ENCODE data around the gene PHLDA3.
A peak's percentile ranks its signal among the peaks of the same experiment; 100 is the strongest.
"Not testable (repeated sequence)": the region's sequence is repeated elsewhere in the genome, so short reads cannot be mapped to it uniquely, and the experiment has no call there.

PHLDA3 gene

DNA sequence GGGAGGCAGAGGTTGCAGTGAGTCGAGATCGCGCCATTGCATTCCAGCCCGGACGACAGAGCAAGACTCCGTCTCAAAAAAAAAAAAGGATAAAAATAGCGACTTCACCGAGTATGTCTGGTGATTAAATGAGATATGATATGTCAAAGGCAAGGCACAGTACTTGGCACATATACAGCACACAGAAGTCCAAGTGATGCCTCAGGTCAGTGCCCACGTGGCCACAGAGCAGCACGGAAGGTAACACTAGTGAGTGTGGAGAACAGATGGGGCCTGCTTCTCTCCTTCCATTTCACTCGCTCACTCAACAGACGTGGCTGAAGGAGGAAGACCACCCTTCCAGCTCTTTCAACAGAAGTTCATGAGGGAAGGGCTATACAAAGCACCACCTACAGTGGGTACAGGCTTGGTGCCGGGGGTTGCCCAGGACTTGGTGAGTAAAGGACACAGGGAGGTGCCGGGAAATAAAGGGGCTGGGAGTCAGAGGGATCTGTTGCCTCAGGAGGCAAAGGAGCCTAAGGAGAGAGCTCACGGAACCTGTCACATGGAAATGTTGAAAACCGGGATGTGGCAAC is 29.0 kb upstream of the PHLDA3 start:
- peaks cover 10 to 31% of the 10 kb centered on the region in 2 donors for H3K36me3 ChIP-seq (ENCODE audit: control insufficient read depth in 1 of 2, insufficient read depth in 2 of 2, low read length in 2 of 2)
- no peak overlapping the region for H3K4me3 ChIP-seq (ENCODE audit: low read depth in 1 of 2, low read length in 2 of 2)
- no peaks in the 10 kb centered on the region for H3K9me3 ChIP-seq (ENCODE audit: control insufficient read depth in 1 of 2, low read length in 2 of 2)
- peaks cover 48 to 52% of the 10 kb centered on the region in 2 donors for H3K4me1 ChIP-seq (ENCODE audit: control insufficient read depth in 1 of 2, insufficient read depth in 2 of 2, low read length in 2 of 2)
- H3K27ac ChIP-seq (ENCODE audit: low read depth, low read length) = no peak overlapping the region
- H3K9ac ChIP-seq (ENCODE audit: low read depth in 1 of 2, low read length in 2 of 2) = no peak overlapping the region
- H3K27me3 ChIP-seq (ENCODE audit: control insufficient read depth in 1 of 2, insufficient read depth in 2 of 2, low read length in 2 of 2) = no peaks in the 10 kb centered on the region

DNA sequence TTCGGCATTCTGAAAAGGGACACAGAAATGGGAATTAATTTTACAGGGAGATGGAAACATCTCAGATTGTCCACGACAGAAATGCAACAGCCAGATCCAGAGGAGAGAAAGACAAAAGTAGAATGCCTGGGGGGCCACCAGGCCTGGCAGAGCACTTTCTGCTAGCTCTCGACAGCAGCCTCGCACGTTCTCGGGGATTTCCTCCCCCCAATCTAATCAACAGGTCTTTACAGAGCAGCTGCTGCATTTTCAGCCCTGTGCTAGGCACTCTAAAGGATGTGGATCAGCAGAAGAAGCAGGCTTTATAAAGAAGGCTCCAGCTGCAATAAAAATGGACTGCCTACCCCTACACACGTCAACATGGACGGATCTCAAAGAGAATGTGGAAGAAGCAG is 27.3 kb upstream of the PHLDA3 start:
- Histone ChIP-seq H3K27me3 (ENCODE audit: control insufficient read depth in 1 of 2, insufficient read depth in 2 of 2, low read length in 2 of 2) (no peaks in the 10 kb centered on the region), H3K9ac (ENCODE audit: low read depth in 1 of 2, low read length in 2 of 2) (peak overlapping the region in 1 of 2 donors; percentile 2), H3K36me3 (ENCODE audit: control insufficient read depth in 1 of 2, insufficient read depth in 2 of 2, low read length in 2 of 2) (peaks cover 10 to 37% of the 10 kb centered on the region in 2 donors), H3K9me3 (ENCODE audit: control insufficient read depth in 1 of 2, low read length in 2 of 2) (no peaks in the 10 kb centered on the region), H3K4me3 (ENCODE audit: low read depth in 1 of 2, low read length in 2 of 2) (no peak overlapping the region), H3K4me1 (ENCODE audit: control insufficient read depth in 1 of 2, insufficient read depth in 2 of 2, low read length in 2 of 2) (peaks cover 37 to 39% of the 10 kb centered on the region in 2 donors), H3K27ac (ENCODE audit: low read depth, low read length) (peak overlapping the region; percentile 71)

DNA sequence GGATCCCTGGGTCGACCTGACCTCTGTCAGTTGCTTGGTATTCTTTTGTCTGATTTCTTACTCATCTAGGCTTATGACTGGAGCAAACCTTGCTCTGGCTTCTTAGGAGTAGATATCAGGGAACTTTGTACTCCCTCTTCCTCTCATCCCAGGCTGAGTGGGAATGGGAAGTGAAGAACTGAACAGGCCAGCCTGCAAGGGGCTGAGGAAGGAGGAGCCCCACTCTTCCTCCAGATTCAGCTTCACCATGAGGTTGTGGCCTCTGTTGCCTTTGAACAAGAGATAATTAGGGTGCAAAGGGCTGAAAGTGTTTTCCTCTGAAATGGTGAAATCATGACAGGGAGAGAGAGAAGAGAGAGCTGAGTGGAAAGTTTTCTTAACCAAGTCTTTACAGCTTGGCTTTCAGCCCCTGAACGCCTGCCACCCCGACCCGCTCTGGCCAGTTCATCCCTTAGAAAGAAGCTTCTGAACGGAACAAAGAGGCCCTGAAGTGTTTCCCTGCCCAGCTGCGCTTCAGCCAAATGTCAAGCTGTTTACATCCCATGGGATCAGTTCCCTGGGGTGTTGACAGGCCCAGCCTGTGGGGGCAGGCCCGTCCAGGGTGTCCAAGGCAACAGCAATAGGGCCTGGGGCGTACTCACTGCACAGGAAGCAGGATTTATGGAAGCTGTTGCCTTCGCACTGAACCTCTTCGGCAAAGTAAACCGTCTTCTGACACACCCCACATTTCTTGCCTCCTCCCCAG is 26.7 kb upstream of the PHLDA3 start:
- Histone ChIP-seq H3K9me3 (ENCODE audit: control insufficient read depth in 1 of 2, low read length in 2 of 2) (no peaks in the 10 kb centered on the region), H3K27me3 (ENCODE audit: control insufficient read depth in 1 of 2, insufficient read depth in 2 of 2, low read length in 2 of 2) (no peaks in the 10 kb centered on the region), H3K36me3 (ENCODE audit: control insufficient read depth in 1 of 2, insufficient read depth in 2 of 2, low read length in 2 of 2) (peaks cover 10 to 37% of the 10 kb centered on the region in 2 donors), H3K27ac (ENCODE audit: low read depth, low read length) (peak overlapping the region; percentile 71), H3K4me3 (ENCODE audit: low read depth in 1 of 2, low read length in 2 of 2) (no peak overlapping the region), H3K9ac (ENCODE audit: low read depth in 1 of 2, low read length in 2 of 2) (peak overlapping the region in 1 of 2 donors; percentile 30), H3K4me1 (ENCODE audit: control insufficient read depth in 1 of 2, insufficient read depth in 2 of 2, low read length in 2 of 2) (peaks cover 31 to 35% of the 10 kb centered on the region in 2 donors)

DNA sequence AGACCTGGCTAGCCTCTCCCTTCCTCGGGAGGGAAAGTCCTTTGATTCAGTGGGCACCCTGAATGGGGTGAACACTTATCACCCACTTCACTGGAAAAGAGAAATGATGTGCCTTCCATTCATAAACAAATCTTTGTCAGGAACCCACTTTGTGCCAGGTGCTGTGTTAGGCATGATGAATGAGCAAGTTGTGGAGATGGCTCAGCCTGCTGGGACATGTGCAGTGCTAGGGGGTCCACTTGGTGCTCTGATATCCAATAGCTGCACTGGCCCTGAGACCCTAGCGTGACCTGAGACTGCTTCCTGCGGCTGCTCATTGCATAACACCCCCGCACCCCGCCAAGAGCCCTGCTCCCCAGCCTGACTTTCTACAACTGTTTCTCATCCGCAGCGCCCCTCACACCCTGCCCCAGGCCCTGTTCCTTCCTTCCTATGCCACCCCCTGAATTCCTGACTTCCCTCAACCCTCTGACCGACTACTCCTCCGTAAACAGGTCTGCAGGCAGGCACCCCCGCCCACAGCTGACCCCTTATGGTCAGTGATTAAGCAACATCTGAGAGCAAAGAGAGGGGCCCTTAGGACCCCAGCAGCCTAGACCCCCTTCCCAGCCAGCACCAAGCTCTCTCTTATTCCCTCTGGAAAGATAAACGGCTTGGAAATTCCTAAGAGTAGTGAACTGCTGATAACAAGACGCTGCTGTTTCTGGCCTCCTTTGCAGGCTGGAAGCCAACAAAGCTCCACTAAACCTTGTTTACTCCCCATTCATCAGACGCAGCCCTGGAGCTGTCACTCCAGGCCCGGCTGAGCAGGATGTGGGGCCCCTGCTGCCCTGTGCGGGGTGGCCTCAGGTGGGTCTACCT is 25.0 kb upstream of the PHLDA3 start:
- peaks cover 24 to 41% of the 10 kb centered on the region in 2 donors for H3K36me3 ChIP-seq (ENCODE audit: control insufficient read depth in 1 of 2, insufficient read depth in 2 of 2, low read length in 2 of 2)
- peaks cover 27 to 42% of the 10 kb centered on the region in 2 donors for H3K4me1 ChIP-seq (ENCODE audit: control insufficient read depth in 1 of 2, insufficient read depth in 2 of 2, low read length in 2 of 2)
- H3K9me3 ChIP-seq (ENCODE audit: control insufficient read depth in 1 of 2, low read length in 2 of 2) = no peaks in the 10 kb centered on the region
- no peaks in the 10 kb centered on the region for H3K27me3 ChIP-seq (ENCODE audit: control insufficient read depth in 1 of 2, insufficient read depth in 2 of 2, low read length in 2 of 2)
- H3K27ac ChIP-seq (ENCODE audit: low read depth, low read length) = peak overlapping the region; percentile 22
- H3K9ac ChIP-seq (ENCODE audit: low read depth in 1 of 2, low read length in 2 of 2) = no peak overlapping the region
- no peak overlapping the region for H3K4me3 ChIP-seq (ENCODE audit: low read depth in 1 of 2, low read length in 2 of 2)

DNA sequence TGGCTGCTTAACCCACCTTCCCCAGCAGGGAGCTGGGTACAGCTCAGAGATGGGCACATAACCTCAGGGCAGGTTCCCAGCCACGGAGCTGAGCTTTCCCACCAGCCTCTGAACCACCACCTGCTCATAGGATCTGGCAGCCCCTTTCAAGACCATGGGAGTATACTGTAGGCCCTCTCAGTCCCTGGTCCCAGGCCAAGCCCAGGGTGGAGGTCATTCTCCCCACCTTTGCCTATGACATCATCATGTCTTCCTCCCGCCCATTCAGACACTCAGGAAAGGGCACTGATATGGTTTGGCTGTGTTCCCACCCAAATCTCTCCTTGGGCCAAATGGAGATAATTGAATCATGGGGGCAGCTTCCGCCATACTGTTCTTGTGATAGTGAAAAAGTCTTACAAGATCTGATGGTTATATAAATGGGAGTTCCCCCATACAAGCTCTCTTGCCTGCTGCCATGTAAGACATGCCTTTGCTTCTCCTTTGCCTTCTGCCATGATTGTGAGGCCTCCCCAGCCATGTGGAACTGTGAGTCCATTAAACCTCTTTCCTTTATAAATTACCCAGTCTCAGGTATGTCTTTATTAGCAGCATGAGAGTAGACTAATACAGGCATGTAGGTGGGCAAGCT is 24.2 kb upstream of the PHLDA3 start:
- not testable (repeated sequence) for H3K27ac ChIP-seq (ENCODE audit: low read depth, low read length); H3K9me3 ChIP-seq (ENCODE audit: control insufficient read depth in 1 of 2, low read length in 2 of 2); H3K4me3 ChIP-seq (ENCODE audit: low read depth in 1 of 2, low read length in 2 of 2); H3K9ac ChIP-seq (ENCODE audit: low read depth in 1 of 2, low read length in 2 of 2); H3K27me3 ChIP-seq (ENCODE audit: control insufficient read depth in 1 of 2, insufficient read depth in 2 of 2, low read length in 2 of 2)
- H3K4me1 ChIP-seq (ENCODE audit: control insufficient read depth in 1 of 2, insufficient read depth in 2 of 2, low read length in 2 of 2) = peaks cover 27 to 47% of the 10 kb centered on the region in 2 donors
- H3K36me3 ChIP-seq (ENCODE audit: control insufficient read depth in 1 of 2, insufficient read depth in 2 of 2, low read length in 2 of 2) = peaks cover 32 to 40% of the 10 kb centered on the region in 2 donors

DNA sequence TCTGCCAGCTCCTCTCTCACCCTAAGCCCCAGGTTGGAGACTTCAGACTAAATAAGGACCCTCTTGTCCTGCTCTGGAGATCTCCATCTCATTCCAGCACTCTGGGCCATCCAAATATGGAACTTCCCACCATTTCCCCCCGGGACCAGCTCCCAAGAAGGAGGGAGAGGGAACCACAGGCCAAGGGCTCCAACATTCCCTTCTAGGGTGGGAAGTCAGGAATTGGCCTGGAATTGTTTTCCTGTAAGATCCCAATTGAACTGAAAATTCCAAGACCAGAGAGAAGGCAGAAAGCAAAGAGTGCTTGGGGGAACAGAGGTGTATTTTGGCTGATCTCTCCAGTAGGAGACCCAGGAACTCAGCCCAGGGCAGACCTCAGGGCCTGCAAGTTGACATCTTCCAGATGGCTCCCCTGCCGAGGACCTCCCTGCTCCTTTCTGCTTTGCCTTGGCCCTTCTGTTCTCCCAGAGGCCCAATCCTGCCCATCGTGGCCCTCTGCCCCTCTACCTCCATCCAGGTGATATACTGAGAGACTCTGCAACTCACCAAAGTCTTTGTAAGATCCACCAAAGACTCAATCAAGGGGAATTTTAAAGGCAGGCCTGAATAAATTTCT is 23.0 kb upstream of the PHLDA3 start:
- Histone ChIP-seq H3K4me1 (ENCODE audit: control insufficient read depth in 1 of 2, insufficient read depth in 2 of 2, low read length in 2 of 2) (peaks cover 24 to 47% of the 10 kb centered on the region in 2 donors), H3K9ac (ENCODE audit: low read depth in 1 of 2, low read length in 2 of 2) (no peak overlapping the region)

DNA sequence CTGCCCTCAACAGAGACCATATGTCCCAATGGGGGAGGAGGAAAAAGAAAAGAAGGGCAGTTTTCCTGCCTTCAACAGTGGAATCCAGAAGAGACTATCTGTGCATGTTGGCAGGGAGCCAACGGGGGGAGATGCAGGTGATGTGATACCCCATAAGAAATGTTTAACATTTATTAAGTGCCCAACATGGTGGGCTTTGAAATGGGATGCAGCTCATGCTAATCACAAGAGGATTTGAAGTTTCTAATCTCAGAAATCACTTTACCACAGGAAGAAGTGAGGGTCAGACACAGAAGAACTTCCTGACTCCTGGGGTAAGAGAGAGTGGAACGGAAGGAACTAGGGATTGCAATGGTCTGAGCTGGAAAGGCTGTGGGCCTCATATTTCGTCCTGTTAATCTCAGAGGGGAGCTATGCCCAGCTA is 21.7 kb upstream of the PHLDA3 start:
- H3K27ac ChIP-seq (ENCODE audit: low read depth, low read length) = no peak overlapping the region
- no peak overlapping the region for H3K9ac ChIP-seq (ENCODE audit: low read depth in 1 of 2, low read length in 2 of 2)
- no peaks in the 10 kb centered on the region for H3K27me3 ChIP-seq (ENCODE audit: control insufficient read depth in 1 of 2, insufficient read depth in 2 of 2, low read length in 2 of 2)
- no peaks in the 10 kb centered on the region for H3K9me3 ChIP-seq (ENCODE audit: control insufficient read depth in 1 of 2, low read length in 2 of 2)
- no peak overlapping the region for H3K4me3 ChIP-seq (ENCODE audit: low read depth in 1 of 2, low read length in 2 of 2)
- H3K4me1 ChIP-seq (ENCODE audit: control insufficient read depth in 1 of 2, insufficient read depth in 2 of 2, low read length in 2 of 2) = peaks cover 14 to 41% of the 10 kb centered on the region in 2 donors
- peaks cover 50 to 60% of the 10 kb centered on the region in 2 donors for H3K36me3 ChIP-seq (ENCODE audit: control insufficient read depth in 1 of 2, insufficient read depth in 2 of 2, low read length in 2 of 2)

More for the DNA sequence above, 23.0 kb upstream of the PHLDA3 start:
- Histone ChIP-seq H3K27ac (ENCODE audit: low read depth, low read length) (no peak overlapping the region), H3K4me3 (ENCODE audit: low read depth in 1 of 2, low read length in 2 of 2) (no peak overlapping the region), H3K27me3 (ENCODE audit: control insufficient read depth in 1 of 2, insufficient read depth in 2 of 2, low read length in 2 of 2) (no peaks in the 10 kb centered on the region), H3K9me3 (ENCODE audit: control insufficient read depth in 1 of 2, low read length in 2 of 2) (no peaks in the 10 kb centered on the region), H3K36me3 (ENCODE audit: control insufficient read depth in 1 of 2, insufficient read depth in 2 of 2, low read length in 2 of 2) (peaks cover 44 to 48% of the 10 kb centered on the region in 2 donors)

DNA sequence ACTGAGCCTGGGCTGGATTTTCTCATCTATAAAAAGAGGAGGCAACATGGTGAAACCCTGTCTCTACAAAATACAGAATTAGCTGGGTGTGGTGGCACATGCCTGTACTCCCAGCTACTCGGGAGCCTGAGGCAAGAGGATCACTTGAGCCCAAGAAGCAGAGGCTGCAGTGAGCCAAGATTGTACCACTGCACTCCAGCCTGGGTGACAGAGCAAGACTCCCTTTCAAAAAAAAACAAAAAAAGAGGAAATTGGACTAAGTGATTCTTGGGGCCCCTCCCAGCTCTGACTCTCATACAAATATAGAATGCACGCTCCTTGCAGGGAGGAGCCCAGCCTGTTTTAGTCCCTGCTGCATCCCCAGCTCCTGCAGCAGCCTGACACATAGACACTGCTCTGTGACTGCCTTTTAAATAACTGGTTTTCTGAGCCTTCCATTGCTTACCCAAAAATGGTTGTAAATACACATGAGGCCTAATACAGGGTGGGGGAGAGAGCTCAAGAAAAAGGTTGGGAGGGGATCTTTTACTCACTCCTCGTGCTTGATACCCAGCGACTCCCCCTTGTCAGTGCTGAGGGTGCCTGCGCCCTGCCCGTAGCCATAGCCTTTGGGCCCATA is 20.8 kb upstream of the PHLDA3 start:
- Histone ChIP-seq H3K36me3 (ENCODE audit: control insufficient read depth in 1 of 2, insufficient read depth in 2 of 2, low read length in 2 of 2) (peaks cover 59 to 60% of the 10 kb centered on the region in 2 donors), H3K9me3 (ENCODE audit: control insufficient read depth in 1 of 2, low read length in 2 of 2) (no peaks in the 10 kb centered on the region), H3K4me1 (ENCODE audit: control insufficient read depth in 1 of 2, insufficient read depth in 2 of 2, low read length in 2 of 2) (peaks cover 5 to 34% of the 10 kb centered on the region in 2 donors), H3K27me3 (ENCODE audit: control insufficient read depth in 1 of 2, insufficient read depth in 2 of 2, low read length in 2 of 2) (no peaks in the 10 kb centered on the region), H3K4me3 (ENCODE audit: low read depth in 1 of 2, low read length in 2 of 2) (no peak overlapping the region), H3K27ac (ENCODE audit: low read depth, low read length) (no peak overlapping the region), H3K9ac (ENCODE audit: low read depth in 1 of 2, low read length in 2 of 2) (no peak overlapping the region)

DNA sequence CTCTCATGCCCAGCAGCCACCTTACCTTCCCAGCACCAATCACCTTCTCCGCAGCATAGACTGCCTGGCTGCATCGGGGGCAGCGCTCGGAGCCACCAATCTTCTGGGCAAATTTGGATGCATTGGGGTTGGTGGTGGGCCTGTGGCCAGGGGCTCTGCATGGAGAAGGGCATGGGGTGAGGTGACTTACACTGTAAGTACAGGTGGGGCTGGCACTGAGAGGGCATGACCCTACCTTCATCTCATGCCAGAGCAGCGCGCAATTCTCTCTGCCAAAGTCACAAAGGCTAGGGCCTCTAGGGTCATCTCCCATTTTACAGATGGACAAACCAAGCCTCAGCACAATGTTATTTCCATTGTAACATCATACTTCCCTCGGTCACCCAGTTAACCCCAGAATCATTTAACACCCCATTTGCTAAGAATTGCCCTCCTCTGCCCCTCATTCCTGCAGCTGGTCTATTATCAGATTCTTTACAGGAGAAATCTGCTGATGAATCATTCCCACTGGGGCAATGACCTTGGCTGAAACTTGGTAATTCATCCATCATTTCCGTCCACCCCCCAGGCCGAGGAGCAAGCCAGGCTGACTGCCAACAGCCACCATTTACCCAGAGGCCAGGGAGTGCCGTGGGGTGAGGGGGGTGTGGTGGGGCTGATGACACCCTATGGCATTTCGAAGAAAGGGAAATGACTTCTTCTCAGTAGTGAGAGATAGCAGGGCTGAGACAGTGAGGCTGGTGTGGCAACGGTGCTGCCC is 20.0 kb upstream of the PHLDA3 start:
- Histone ChIP-seq H3K4me1 (ENCODE audit: control insufficient read depth in 1 of 2, insufficient read depth in 2 of 2, low read length in 2 of 2) (peaks cover 0 to 26% of the 10 kb centered on the region in 2 donors), H3K9ac (ENCODE audit: low read depth in 1 of 2, low read length in 2 of 2) (no peak overlapping the region), H3K36me3 (ENCODE audit: control insufficient read depth in 1 of 2, insufficient read depth in 2 of 2, low read length in 2 of 2) (peaks cover 60 to 62% of the 10 kb centered on the region in 2 donors)

More for the DNA sequence above, 20.0 kb upstream of the PHLDA3 start:
- H3K27ac ChIP-seq (ENCODE audit: low read depth, low read length) = no peak overlapping the region
- no peaks in the 10 kb centered on the region for H3K9me3 ChIP-seq (ENCODE audit: control insufficient read depth in 1 of 2, low read length in 2 of 2)
- no peak overlapping the region for H3K4me3 ChIP-seq (ENCODE audit: low read depth in 1 of 2, low read length in 2 of 2)
- no peaks in the 10 kb centered on the region for H3K27me3 ChIP-seq (ENCODE audit: control insufficient read depth in 1 of 2, insufficient read depth in 2 of 2, low read length in 2 of 2)

Measured in duodenal mucosa (tissue), 2 donors.